Measurements from ENCODE around the gene MYO18A.

The MYO18A gene

GRCh38 chr17:29120433-29120832 lies 59.8 kb downstream of the MYO18A start:
- Histone ChIP-seq H4K20me1 (ENCODE audit: insufficient read depth, low read length) (peaks cover 44% of the 10 kb centered on the region), H3K4me1 (ENCODE audit: insufficient read depth, low read length) (no peaks in the 10 kb centered on the region), H2AFZ (ENCODE audit: low read depth, low read length) (no peak overlapping the region), H3K9me3 (ENCODE audit: insufficient read depth, low read length, severe bottlenecking) (no peaks in the 10 kb centered on the region), H3K4me3 (ENCODE audit: low read depth in 1 of 2, low read length in 2 of 2) (no peak overlapping the region), H3K27me3 (ENCODE audit: insufficient read depth, low read length, poor library complexity) (no peaks in the 10 kb centered on the region), H3K27ac (ENCODE audit: low read length) (no peak overlapping the region), H3K4me2 (ENCODE audit: insufficient read depth, low read length) (no peak overlapping the region), H3K9ac (ENCODE audit: low read depth, low read length) (no peak overlapping the region), H3K36me3 (ENCODE audit: insufficient read depth, low read length) (peaks cover 74% of the 10 kb centered on the region), H3K79me2 (ENCODE audit: insufficient read depth, low read length) (peaks cover 11% of the 10 kb centered on the region)
- ATAC-seq (ENCODE audit: insufficient read depth, low read depth) (no peak), DNase-seq (no peak)
- no peak for TF ChIP-seq EZH2 (IDR thresholded peaks at IDR 0.05; ENCODE audit: borderline replicate concordance, low read depth, low read length, severe bottlenecking)
- no peak for TF ChIP-seq CTCF (IDR thresholded peaks at IDR 0.05; ENCODE audit: borderline replicate concordance, extremely low read depth, low read length, poor library complexity, severe bottlenecking)

GRCh38 chr17:29119265-29119664 lies 60.9 kb downstream of the MYO18A start:
- Histone ChIP-seq H3K36me3 (ENCODE audit: insufficient read depth, low read length) (peaks cover 85% of the 10 kb centered on the region), H3K4me3 (ENCODE audit: low read depth in 1 of 2, low read length in 2 of 2) (no peak overlapping the region), H3K27me3 (ENCODE audit: insufficient read depth, low read length, poor library complexity) (no peaks in the 10 kb centered on the region), H3K4me2 (ENCODE audit: insufficient read depth, low read length) (no peak overlapping the region), H3K27ac (ENCODE audit: low read length) (no peak overlapping the region), H2AFZ (ENCODE audit: low read depth, low read length) (no peak overlapping the region), H3K9me3 (ENCODE audit: insufficient read depth, low read length, severe bottlenecking) (no peaks in the 10 kb centered on the region), H3K9ac (ENCODE audit: low read depth, low read length) (no peak overlapping the region), H3K79me2 (ENCODE audit: insufficient read depth, low read length) (peaks cover 10% of the 10 kb centered on the region), H3K4me1 (ENCODE audit: insufficient read depth, low read length) (no peaks in the 10 kb centered on the region), H4K20me1 (ENCODE audit: insufficient read depth, low read length) (peaks cover 38% of the 10 kb centered on the region)
- DNase-seq (no peak), ATAC-seq (ENCODE audit: insufficient read depth, low read depth) (no peak)
- TF ChIP-seq EZH2 (IDR thresholded peaks at IDR 0.05; ENCODE audit: borderline replicate concordance, low read depth, low read length, severe bottlenecking) (no peak), CTCF (IDR thresholded peaks at IDR 0.05; ENCODE audit: borderline replicate concordance, extremely low read depth, low read length, poor library complexity, severe bottlenecking) (no peak)

GRCh38 chr17:29116804-29117753 lies 63.1 kb downstream of the MYO18A start:
- Histone ChIP-seq H3K36me3 (ENCODE audit: insufficient read depth, low read length) (peaks cover 92% of the 10 kb centered on the region), H4K20me1 (ENCODE audit: insufficient read depth, low read length) (peaks cover 25% of the 10 kb centered on the region; the same call in 1 of the 2 replicates), H3K9ac (ENCODE audit: low read depth, low read length) (no peak overlapping the region), H3K4me1 (ENCODE audit: insufficient read depth, low read length) (no peaks in the 10 kb centered on the region), H3K9me3 (ENCODE audit: insufficient read depth, low read length, severe bottlenecking) (no peaks in the 10 kb centered on the region), H3K27me3 (ENCODE audit: insufficient read depth, low read length, poor library complexity) (no peaks in the 10 kb centered on the region), H3K27ac (ENCODE audit: low read length) (no peak overlapping the region), H2AFZ (ENCODE audit: low read depth, low read length) (no peak overlapping the region), H3K79me2 (ENCODE audit: insufficient read depth, low read length) (no peaks in the 10 kb centered on the region), H3K4me3 (ENCODE audit: low read depth in 1 of 2, low read length in 2 of 2) (no peak overlapping the region), H3K4me2 (ENCODE audit: insufficient read depth, low read length) (no peak overlapping the region)
- TF ChIP-seq CTCF (IDR thresholded peaks at IDR 0.05; ENCODE audit: borderline replicate concordance, extremely low read depth, low read length, poor library complexity, severe bottlenecking) (peak; percentile 90), EZH2 (IDR thresholded peaks at IDR 0.05; ENCODE audit: borderline replicate concordance, low read depth, low read length, severe bottlenecking) (no peak)
- ATAC-seq (ENCODE audit: insufficient read depth, low read depth) (peak; percentile 61; the same call in 2 of the 3 replicates), DNase-seq (peak; percentile 68)

Measured in DND-41 (cell line).